ENCODE measurements around the gene PIK3C3. TPM values are rescaled to one million over a fixed set of nuclear protein-coding genes. Genes with fewer than 3 reads are reported as not detected.

The PIK3C3 gene
- polyA plus RNA-seq, 1 of the 3 experiments (the other 2 are of a cell fraction) = 26.9 TPM

- no peaks in the 10 kb centered on the region for H3K36me3 ChIP-seq (replicated peaks in 1 of 2; ENCODE audit: control insufficient read depth in 1 of 2, insufficient read depth in 2 of 2, low read length in 1 of 2)
- H3F3A ChIP-seq (replicated peaks; ENCODE audit: insufficient read depth) = no peaks in the 10 kb centered on the region
- DNase-seq = no peak
- H2AFZ ChIP-seq (ENCODE audit: low read depth) = no peak overlapping the region
- TF ChIP-seq RFX5 (IDR thresholded peaks at IDR 0.05; ENCODE audit: low read length) (no peak), MXI1 (IDR thresholded peaks at IDR 0.05; ENCODE audit: low read depth, low read length) (no peak), NFIC (IDR thresholded peaks at IDR 0.05; ENCODE audit: borderline replicate concordance) (no peak), ZBTB33 (IDR thresholded peaks at IDR 0.05; ENCODE audit: borderline replicate concordance, low read depth) (no peak), SIN3A (IDR thresholded peaks at IDR 0.05; ENCODE audit: borderline replicate concordance, low read depth, low read length) (no peak), YY1 (IDR thresholded peaks at IDR 0.05; ENCODE audit: low read depth) (no peak), MEF2A (IDR thresholded peaks at IDR 0.05; ENCODE audit: borderline replicate concordance, low read depth) (no peak), SMC3 (IDR thresholded peaks at IDR 0.05; ENCODE audit: low read depth, low read length) (no peak), IRF3 (IDR thresholded peaks at IDR 0.05; ENCODE audit: low read depth, low read length) (no peak), TEAD4 (IDR thresholded peaks at IDR 0.05; ENCODE audit: borderline replicate concordance, insufficient read depth) (no peak), GABPA (IDR thresholded peaks at IDR 0.05; ENCODE audit: low read depth) (no peak), EZH2phosphoT487 (IDR thresholded peaks at IDR 0.05; ENCODE audit: borderline replicate concordance, low read depth) (no peak), MAX (IDR thresholded peaks at IDR 0.05; ENCODE audit: low read depth) (no peak)
- WGBS (ENCODE audit: low lambda C conversion rate) = 89% methylated on average over 3 of the region's 3 CpGs
- no peaks in the 10 kb centered on the region for H3K27me3 ChIP-seq (ENCODE audit: insufficient read depth)
- no peak overlapping the region for H3K27ac ChIP-seq (ENCODE audit: low read depth in 2 of 2, low read length in 1 of 2)
- POLR2A ChIA-PET = no interaction called here
- no peaks in the 10 kb centered on the region for H3K4me1 ChIP-seq (ENCODE audit: control insufficient read depth in 1 of 2, insufficient read depth in 2 of 2, low read depth in 1 of 2, low read length in 1 of 2)
- H3K4me3 ChIP-seq (ENCODE audit: low read depth in 2 of 2, low read length in 1 of 2) = no peak overlapping the region
- no peaks in the 10 kb centered on the region for H3K79me2 ChIP-seq (ENCODE audit: insufficient read depth)
- no peak overlapping the region for H3K9ac ChIP-seq
- H4K20me1 ChIP-seq (ENCODE audit: insufficient read depth) = no peaks in the 10 kb centered on the region
- H3K9me2 ChIP-seq = no peaks in the 10 kb centered on the region
- CTCF ChIA-PET = interaction anchor here (1.0 to 1.3 kb wide), 2 partner anchors 9 to 11 kb away, joined by 3 read pairs; no protein-coding TSS in a partner anchor
- no peak overlapping the region for H3K4me2 ChIP-seq
- H3K9me3 ChIP-seq = no peaks in the 10 kb centered on the region
Measured at GRCh38 chr18:41917181-41917580, 37.9 kb upstream of the PIK3C3 start.

GRCh38 chr18:41921770-41922169 is 33.3 kb upstream of the PIK3C3 start:
- WGBS (ENCODE audit: low lambda C conversion rate) = 89% methylated on average over 7 of the region's 7 CpGs
- Histone ChIP-seq H3K27me3 (ENCODE audit: insufficient read depth) (no peaks in the 10 kb centered on the region), H3K9ac (no peak overlapping the region), H3K4me2 (no peak overlapping the region), H4K20me1 (ENCODE audit: insufficient read depth) (no peaks in the 10 kb centered on the region), H3K4me1 (ENCODE audit: control insufficient read depth in 1 of 2, insufficient read depth in 2 of 2, low read depth in 1 of 2, low read length in 1 of 2) (no peaks in the 10 kb centered on the region), H3K9me2 (no peaks in the 10 kb centered on the region), H2AFZ (ENCODE audit: low read depth) (no peak overlapping the region), H3K9me3 (no peaks in the 10 kb centered on the region), H3K36me3 (replicated peaks in 1 of 2; ENCODE audit: control insufficient read depth in 1 of 2, insufficient read depth in 2 of 2, low read length in 1 of 2) (no peaks in the 10 kb centered on the region), H3K79me2 (ENCODE audit: insufficient read depth) (no peaks in the 10 kb centered on the region), H3F3A (replicated peaks; ENCODE audit: insufficient read depth) (peaks cover 3% of the 10 kb centered on the region), H3K27ac (ENCODE audit: low read depth in 2 of 2, low read length in 1 of 2) (no peak overlapping the region), H3K4me3 (ENCODE audit: low read depth in 2 of 2, low read length in 1 of 2) (no peak overlapping the region)
- ChIA-PET POLR2A (no interaction called here), CTCF (interaction anchor here (0.6 kb wide), 1 partner anchor 36 kb away, joined by 3 read pairs; no protein-coding TSS in a partner anchor)
- no peak for TF ChIP-seq USF2 (IDR thresholded peaks at IDR 0.05; ENCODE audit: borderline replicate concordance, low read depth, low read length)
- no peak for DNase-seq

All from SK-N-SH (cell line).